Measurements from ENCODE around the gene RRBP1. TPM values are rescaled to one million over a fixed set of nuclear protein-coding genes. Genes with fewer than 3 reads are reported as not detected.

The RRBP1 gene
- total and polyA plus RNA-seq, 3 donors from 2014 or later, result 93.8 to 146 (median 144) TPM

- no peak for DNase-seq
- no peak overlapping the region for H3K4me3 ChIP-seq
- peaks cover 41% of the 10 kb centered on the region for H3K4me1 ChIP-seq
- H3K36me3 ChIP-seq (ENCODE audit: low read depth, missing control alignments), result no peaks in the 10 kb centered on the region
- H3K27me3 ChIP-seq, result no peaks in the 10 kb centered on the region
- no peak for TF ChIP-seq POLR2A (IDR thresholded peaks at IDR 0.05)
- no peak for TF ChIP-seq CTCF (IDR thresholded peaks at IDR 0.05)
- 63 to 67% methylated on average over 12 of the region's 12 CpGs for WGBS, 2 donors
- intact Hi-C loops (cut with DNase I; ENCODE audit: low total_unique reads), result no loop called here
- H3K9me3 ChIP-seq, result no peaks in the 10 kb centered on the region
- no peak overlapping the region for H3K27ac ChIP-seq
These were observed 31.5 kb downstream of the RRBP1 start for GRCh38 chr20:17650301-17651128.

- Histone ChIP-seq H3K27me3 (no peaks in the 10 kb centered on the region), H3K27ac (no peak overlapping the region), H3K36me3 (ENCODE audit: low read depth, missing control alignments) (no peaks in the 10 kb centered on the region), H3K4me3 (no peak overlapping the region), H3K4me1 (peaks cover 41% of the 10 kb centered on the region), H3K9me3 (no peaks in the 10 kb centered on the region)
- DNase-seq, result no peak
- TF ChIP-seq CTCF (IDR thresholded peaks at IDR 0.05) (no peak), POLR2A (IDR thresholded peaks at IDR 0.05) (no peak)
- intact Hi-C loops (cut with DNase I; ENCODE audit: low total_unique reads), result no loop called here
- 54 to 66% methylated on average over 18 to 20 of the region's 20 CpGs for WGBS, 2 donors
These were observed 33.0 kb downstream of the RRBP1 start for GRCh38 chr20:17648791-17649730.

GRCh38 chr20:17648315-17648646 is 33.8 kb downstream of the RRBP1 start:
- no peaks in the 10 kb centered on the region for H3K27me3 ChIP-seq
- DNase-seq, result no peak
- intact Hi-C loops (cut with DNase I; ENCODE audit: low total_unique reads), result no loop called here
- no peaks in the 10 kb centered on the region for H3K36me3 ChIP-seq (ENCODE audit: low read depth, missing control alignments)
- no peak overlapping the region for H3K4me3 ChIP-seq
- 65% methylated on average over 9 to 10 of the region's 10 CpGs for WGBS, 2 donors
- no peak for TF ChIP-seq CTCF (IDR thresholded peaks at IDR 0.05)
- TF ChIP-seq POLR2A (IDR thresholded peaks at IDR 0.05), result no peak
- no peak overlapping the region for H3K27ac ChIP-seq
- no peaks in the 10 kb centered on the region for H3K9me3 ChIP-seq
- H3K4me1 ChIP-seq, result peaks cover 41% of the 10 kb centered on the region

- no peak overlapping the region for H3K4me3 ChIP-seq
- 79 to 88% methylated on average over 11 to 20 of the region's 20 CpGs for WGBS, 2 donors
- H3K9me3 ChIP-seq, result no peaks in the 10 kb centered on the region
- TF ChIP-seq CTCF (IDR thresholded peaks at IDR 0.05) (no peak), POLR2A (IDR thresholded peaks at IDR 0.05) (no peak)
- peaks cover 41% of the 10 kb centered on the region for H3K4me1 ChIP-seq
- intact Hi-C loops (cut with DNase I; ENCODE audit: low total_unique reads), result no loop called here
- H3K27me3 ChIP-seq, result no peaks in the 10 kb centered on the region
- no peak overlapping the region for H3K27ac ChIP-seq
- no peaks in the 10 kb centered on the region for H3K36me3 ChIP-seq (ENCODE audit: low read depth, missing control alignments)
- DNase-seq, result no peak
These were observed 34.4 kb downstream of the RRBP1 start for GRCh38 chr20:17647391-17648314.
